PC-3 (cell line): ENCODE data around the gene CEMP1.

Experiments used
- CTCF ChIP-seq: fragments of 300-600 bp; sonication (generic); conservative IDR thresholded peaks from 2 replicates; pipeline ENCODE4 v1.5.1; 2017; ENCODE audit warnings: antibody characterized with exemption, low read depth, mild to moderate bottlenecking, low read length
- EZH2 ChIP-seq: fragments of 300-600 bp; sonication (generic); IDR thresholded peaks from one replicate; pipeline ENCODE4 v1.6.1; 2017; ENCODE audit warnings: antibody characterized with exemption, mild to moderate bottlenecking, low read length; ENCODE audit not compliant: unreplicated experiment

GRCh38 chr16:2497695-2498484, 33.3 kb downstream of the CEMP1 start:
- TF ChIP-seq CTCF (no peak), EZH2 (no peak)
